HepG2 (cell line): ENCODE data around the gene UBE2S.

Experiments used
- CTCF ChIP-seq: sonication (generic); formaldehyde crosslinking; IDR thresholded peaks from 2 replicates; pipeline ENCODE4 v1.5.0; 2020; ENCODE audit warnings: mild to moderate bottlenecking, missing genetic modification reagents, moderate library complexity
- POLR2A ChIP-seq, 2 experiments: IDR thresholded peaks; 2 replicates each; pipeline ENCODE4 v1.6.1; 2011; ENCODE audit warnings: low read depth in 2 of 2, low read length in 2 of 2, mild to moderate bottlenecking in 1 of 2, moderate library complexity in 1 of 2; ENCODE audit not compliant: insufficient read depth in 1 of 2
- SAP130 ChIP-seq: IDR thresholded peaks from 2 replicates; pipeline ENCODE4 v1.6.1; 2016; ENCODE audit warnings: low read depth
- SMC3 ChIP-seq: IDR thresholded peaks from 2 replicates; pipeline ENCODE4 v1.6.1; 2011; ENCODE audit warnings: low read length, improper control_type of control experiment
- SP2 ChIP-seq: sonication (generic); formaldehyde crosslinking; IDR thresholded peaks from 2 replicates; pipeline ENCODE4 v1.5.1; 2020; ENCODE audit warnings: mild to moderate bottlenecking, missing genetic modification reagents
- TAF1 ChIP-seq: sonication (generic); formaldehyde crosslinking; IDR thresholded peaks from 2 replicates; pipeline ENCODE4 v1.4.0; 2020; ENCODE audit warnings: missing genetic modification reagents
- TBP ChIP-seq: sonication (generic); formaldehyde crosslinking; IDR thresholded peaks from 2 replicates; pipeline ENCODE4 v1.5.0; 2020; ENCODE audit warnings: missing genetic modification reagents
- ZBTB25 ChIP-seq: IDR thresholded peaks from 2 replicates; pipeline ENCODE4 v1.6.1; 2018; ENCODE audit warnings: missing genetic modification reagents

GRCh38 chr19:55432241-55432959 lies 24.8 kb upstream of the UBE2S start:
- no peak for TF ChIP-seq SAP130 (CRISPR knock-in tag)
- TF ChIP-seq CTCF (CRISPR knock-in tag), result no peak
- no peak for TF ChIP-seq TBP
- TF ChIP-seq SMC3, result no peak
- no peak for TF ChIP-seq ZBTB25 (CRISPR knock-in tag)
- no peak for TF ChIP-seq SP2 (CRISPR knock-in tag)
- TF ChIP-seq TAF1, result no peak
- no peak for TF ChIP-seq POLR2A (IDR thresholded peaks at IDR 0.05; ENCODE audit: insufficient read depth in 1 of 2, low read depth in 2 of 2, low read length in 2 of 2)
